Kidney (tissue), 22 donors: ENCODE measurements around the gene DRGX. TPM values are rescaled to one million over a fixed set of nuclear protein-coding genes. Genes with fewer than 3 reads are reported as not detected.

Experiments used
- DNase-seq, 5 donors: peaks; one replicate each; pipeline ENCODE4 v3.0.0-alpha.2; 2013 to 2020
- FAIRE-seq: peaks from 2 replicates; lab custom pipeline; 2012; peaks lifted over from hg19 to GRCh38; lab: Jason Lieb, UNC
- H3K27ac ChIP-seq, 2 donors: one replicate each; pipeline ENCODE4 v1.7.0; 2013; ENCODE audit warnings: low read depth in 2 of 2, low read length in 2 of 2, inconsistent platforms in 1 of 2
- H3K27me3 ChIP-seq: one replicate; pipeline ENCODE4 v1.7.1; 2013; ENCODE audit warnings: low read length, inconsistent platforms; ENCODE audit not compliant: control insufficient read depth, insufficient read depth
- H3K36me3 ChIP-seq, 3 donors: one replicate each; pipeline versions ENCODE4 v1.7.0 to v1.7.1; 2013; ENCODE audit warnings: low read length in 3 of 3, control low read depth in 1 of 3, inconsistent platforms in 1 of 3; ENCODE audit not compliant: insufficient read depth in 3 of 3, control insufficient read depth in 2 of 3
- H3K4me1 ChIP-seq, 3 donors: one replicate each; pipeline versions ENCODE4 v1.7.0 to v1.7.1; 2013; ENCODE audit warnings: low read length in 3 of 3, inconsistent platforms in 1 of 3, low read depth in 1 of 3; ENCODE audit not compliant: control insufficient read depth in 2 of 3, insufficient read depth in 2 of 3
- H3K4me3 ChIP-seq, 3 donors: one replicate each; pipeline versions ENCODE4 v1.7.0 to v1.8.1; 2013; ENCODE audit warnings: low read length in 3 of 3, control low read depth in 1 of 3, inconsistent platforms in 1 of 3
- H3K9ac ChIP-seq, 3 donors: one replicate each; pipeline versions ENCODE4 v1.7.0 to v1.7.1; 2013; ENCODE audit warnings: low read length in 3 of 3, control low read depth in 1 of 3, inconsistent platforms in 1 of 3
- H3K9me3 ChIP-seq, 3 donors: one replicate each; pipeline versions ENCODE4 v1.7.0 to v1.7.1; 2013; ENCODE audit warnings: low read length in 3 of 3, control low read depth in 1 of 3, inconsistent platforms in 1 of 3; ENCODE audit not compliant: control insufficient read depth in 2 of 3, insufficient read depth in 1 of 3
- CTCF ChIP-seq: IDR thresholded peaks from 3 replicates; pipeline ENCODE4 v1.5.1; 2012; ENCODE audit warnings: mild to moderate bottlenecking, moderate library complexity, borderline replicate concordance; ENCODE audit not compliant: insufficient read depth; ENCODE audit errors: extremely low read depth
- intact Hi-C: fragments of 100-400 bp; cut with DNase I; formaldehyde crosslinking; loops from one replicate; pipeline ENCODE4 v1.11.1; 2022
- long read RNA-seq, 10 donors: library from polyadenylated mRNA in 1 of 10; unstranded in 1 of 10; transcript quantifications; one replicate each; pipeline ENCODE4 v2.0.0 and lab custom pipeline, GENCODE V29; 2021 to 2026
- polyA plus RNA-seq: library from polyadenylated mRNA; stranded (reverse); fragments of 350-450 nt; fragmentation: Illumina TruSeq; extraction: RNeasy Lipid Tissue Mini Kit (QIAGEN cat#74804); gene quantifications from one replicate; pipeline ENCODE4 v1.2.3, GENCODE V29; 2014; ENCODE audit warnings: low read depth, low replicate concordance; ENCODE audit not compliant: insufficient read depth
- total RNA-seq: library from RNA; stranded (reverse); fragmentation: NEBNext Ultra II Directional; extraction: Animal tissue kit (Norgen Biotek cat#: 25700); gene quantifications from one replicate; pipeline ENCODE4 v1.2.1, GENCODE V29; 2021
- donor health status: control.
- donor health status: control.
- donor health status: control.
- donor health status: control.
- donor health status: control.
- donor health status: DM: yes; HTN: yes; CAD: no.
- donor health status: Normal renal cell carcinoma (clear cell type).

DRGX gene
- total RNA-seq (not detected), polyA plus RNA-seq (not detected)
- long read RNA-seq, donor 1 = 0 reads
- long read RNA-seq, donor 2 = 0 reads
- long read RNA-seq, donor 3 = 0 reads
- long read RNA-seq, donor 4 = 0 reads
- long read RNA-seq, donor 5 = 0 reads
- long read RNA-seq, donor 6 = 0 reads
- long read RNA-seq, donor 7 = 0 reads
- long read RNA-seq, donor 8 = 0 reads
- long read RNA-seq, donor 9 = 0 reads
- long read RNA-seq, donor 10 = 0 reads

GRCh38 chr10:49395741-49396665 is at the start of gene DRGX:
DRGX (minus strand) TSS chr10:49396089; CDS start chr10:49395440, 649 bp downstream.
- no peak for TF ChIP-seq CTCF
- intact Hi-C loops = no loop called here
- Histone ChIP-seq H3K9ac (no peak within 1 kb of the TSS), H3K4me3 (no peak within 1 kb of the TSS), H3K27me3 (peaks cover 58% of the 10 kb centered on the region), H3K36me3 (no peaks in the 10 kb centered on the region), H3K27ac (no peak within 1 kb of the TSS), H3K4me1 (peaks cover 0 to 2% (median 0%) of the 10 kb centered on the region in 3 donors), H3K9me3 (no peaks in the 10 kb centered on the region)
- FAIRE-seq = no peak
- DNase-seq = peak in 1 of 5 donors; percentile 13

- intact Hi-C loops = no loop called here
- FAIRE-seq = no peak
- peaks cover 0 to 6% (median 0%) of the 10 kb centered on the region in 3 donors for H3K9me3 ChIP-seq
- no peak for DNase-seq
- H3K9ac ChIP-seq = no peak overlapping the region
- no peak overlapping the region for H3K27ac ChIP-seq
- H3K27me3 ChIP-seq = no peaks in the 10 kb centered on the region
- no peak overlapping the region for H3K4me3 ChIP-seq
- H3K4me1 ChIP-seq = peaks cover 0 to 5% (median 0%) of the 10 kb centered on the region in 3 donors
- H3K36me3 ChIP-seq = no peaks in the 10 kb centered on the region
- no peak for TF ChIP-seq CTCF
Measured at GRCh38 chr10:49444349-49444748, 48.5 kb upstream of the DRGX start.

GRCh38 chr10:49442863-49443262 is 47.0 kb upstream of the DRGX start:
- H3K9ac ChIP-seq = no peak overlapping the region
- H3K4me3 ChIP-seq = no peak overlapping the region
- H3K27ac ChIP-seq = no peak overlapping the region
- intact Hi-C loops = no loop called here
- no peak for FAIRE-seq
- no peaks in the 10 kb centered on the region for H3K9me3 ChIP-seq
- no peak for DNase-seq
- TF ChIP-seq CTCF = no peak
- no peaks in the 10 kb centered on the region for H3K27me3 ChIP-seq
- H3K4me1 ChIP-seq = peaks cover 0 to 5% (median 0%) of the 10 kb centered on the region in 3 donors
- no peaks in the 10 kb centered on the region for H3K36me3 ChIP-seq
